Mammary epithelial cell (primary cell): ENCODE measurements around the gene ST6GALNAC2.

Experiments used
- CTCF ChIP-seq, 2 donors: IDR thresholded peaks in 1 of 2; conservative IDR thresholded peaks in 1 of 2; 2 replicates each; pipeline ENCODE4 v1.5.1; 2011 to 2012; ENCODE audit warnings: inconsistent platforms in 2 of 2, low read length in 2 of 2, mild to moderate bottlenecking in 2 of 2, control low read depth in 1 of 2, low read depth in 1 of 2; ENCODE audit not compliant: insufficient read depth in 1 of 2; ENCODE audit errors: extremely low read depth in 1 of 2
- EZH2 ChIP-seq: IDR thresholded peaks from 2 replicates; pipeline ENCODE4 v1.6.1; 2012; ENCODE audit warnings: low read length, inconsistent platforms, borderline replicate concordance

- TF ChIP-seq CTCF (conservative IDR thresholded peaks at IDR 0.05 in 1 of 2, IDR thresholded peaks at IDR 0.05 in 1 of 2; ENCODE audit: extremely low read depth in 1 of 2, insufficient read depth in 1 of 2, low read depth in 1 of 2, low read length in 2 of 2): no peak
- TF ChIP-seq EZH2: no peak
These were observed 49.0 kb downstream of the ST6GALNAC2 start for GRCh38 chr17:76536511-76537287.
